NCI-H510A (cell line): ENCODE results near the gene PIM3.
A peak's percentile ranks its signal among the peaks of the same experiment; 100 is the strongest.

ENCODE experiments used
- DNase-seq: peaks from one replicate; lab custom pipeline; 2025; lab: John Stamatoyannopoulos, UW

The PIM3 gene

DNA sequence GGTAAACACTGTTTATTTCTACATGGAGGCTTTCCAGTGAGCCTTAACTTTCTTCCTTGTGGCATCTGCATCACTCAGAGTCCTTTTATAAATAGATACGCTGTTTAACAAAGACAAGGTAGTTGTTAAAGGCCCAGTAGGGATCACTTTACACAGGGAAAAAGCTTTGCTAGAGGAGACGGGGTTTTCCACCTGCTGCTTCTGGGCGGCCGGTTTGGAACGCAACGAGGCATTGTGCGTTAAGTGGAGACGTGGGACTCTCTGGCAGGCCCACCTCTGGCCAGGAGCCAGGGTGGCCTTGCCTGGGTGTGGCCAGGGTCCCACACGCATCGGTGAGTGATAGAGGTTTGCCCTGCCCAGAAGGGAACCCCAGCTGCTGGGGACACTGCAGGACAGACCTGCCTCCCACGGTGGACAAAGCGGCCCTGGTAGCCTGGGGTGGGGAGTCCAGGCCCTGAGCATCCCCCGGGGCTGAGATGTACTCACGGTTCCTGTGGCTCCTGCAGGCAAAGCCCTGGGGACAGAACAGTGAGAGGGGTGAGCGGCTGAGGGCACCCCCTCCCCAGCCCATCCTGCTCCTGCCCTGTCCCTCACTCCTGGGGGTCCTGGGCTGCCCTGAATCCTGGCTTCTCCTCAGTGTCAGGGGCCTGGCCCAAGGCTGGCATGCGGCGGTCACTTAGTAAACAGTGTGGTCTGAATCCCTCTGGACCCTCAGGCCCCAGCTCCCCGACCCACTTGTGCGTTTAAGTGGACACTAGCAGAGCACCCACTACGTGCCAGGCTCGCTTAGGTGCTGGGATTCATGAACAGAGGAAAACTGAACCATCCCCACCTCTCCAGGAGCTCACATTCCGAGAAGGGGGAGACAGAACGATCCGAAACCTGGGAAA is 47.8 kb downstream of the PIM3 start:
- peak; percentile 56 for DNase-seq

GRCh38 chr22:50009251-50009650 is 48.7 kb downstream of the PIM3 start:
- DNase-seq = no peak

GRCh38 chr22:50009765-50010675 is 49.4 kb downstream of the PIM3 start:
- no peak for DNase-seq

- no peak for DNase-seq
Observed at GRCh38 chr22:50010676-50011446, 50.3 kb downstream of the PIM3 start.

DNA sequence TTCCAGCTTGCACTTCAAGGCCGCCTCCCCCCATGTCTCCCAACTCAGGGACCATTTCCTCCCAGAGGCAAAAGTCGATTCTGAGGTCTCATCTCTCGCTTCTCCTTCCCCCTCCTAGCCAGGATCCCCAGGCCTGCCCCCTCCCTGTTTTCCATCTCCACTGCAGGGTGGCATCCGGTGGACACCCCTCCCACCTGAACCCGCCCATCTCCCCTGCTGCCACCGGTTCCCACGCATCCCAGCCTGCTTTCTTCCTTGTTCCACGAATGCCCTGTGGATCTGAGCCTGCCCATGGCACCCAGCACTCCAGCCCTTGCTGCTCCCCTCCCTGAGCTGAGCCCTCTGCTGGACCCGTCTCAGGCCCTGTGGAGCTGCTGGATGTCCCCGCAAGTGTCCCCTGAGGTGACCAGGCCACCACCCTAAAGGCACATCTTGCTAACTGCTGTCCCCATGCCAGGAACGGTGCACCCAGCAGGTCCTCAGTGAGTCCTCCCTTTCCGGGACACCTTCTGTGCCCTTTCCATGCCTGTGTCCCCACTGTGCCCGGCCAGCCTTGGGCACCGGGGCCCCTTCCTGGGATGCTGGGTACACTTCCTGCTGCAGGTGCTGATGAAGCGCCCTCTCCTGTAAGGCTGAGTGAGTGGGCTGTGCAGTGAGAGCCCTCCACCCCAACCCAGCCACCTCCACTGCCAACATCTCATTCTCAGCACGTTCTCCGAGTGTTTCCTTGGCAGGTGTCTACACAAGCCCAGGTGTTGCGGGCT is 51.1 kb downstream of the PIM3 start:
- DNase-seq = no peak

GRCh38 chr22:50012211-50013181 is 51.9 kb downstream of the PIM3 start, which contains the start of gene IL17REL:
IL17REL (minus strand) TSS chr22:50012765; CDS start chr22:50012646, 119 bp downstream.
- DNase-seq = no peak
